IPS-18c (cell line): ENCODE data around the gene KSR1.
A peak's percentile ranks its signal among the peaks of the same experiment; 100 is the strongest.

Experiments
- H3K4me3 ChIP-seq: 2 replicates; pipeline ENCODE4 v1.7.0; 2013; ENCODE audit warnings: low read depth, mild to moderate bottlenecking, low read length, moderate library complexity; ENCODE audit not compliant: insufficient read depth
- H3K9me3 ChIP-seq: one replicate; pipeline ENCODE4 v1.6.1; 2013; ENCODE audit warnings: mild to moderate bottlenecking, low read length, moderate library complexity; ENCODE audit not compliant: control insufficient read depth, insufficient read depth

KSR1 gene

GRCh38 chr17:27593857-27594255 is 137.6 kb downstream of the KSR1 start:
- H3K4me3 ChIP-seq = no peak overlapping the region
- H3K9me3 ChIP-seq = peaks cover 2% of the 10 kb centered on the region

GRCh38 chr17:27595208-27595607 is 139.0 kb downstream of the KSR1 start:
- Histone ChIP-seq H3K4me3 (no peak overlapping the region), H3K9me3 (peaks cover 2% of the 10 kb centered on the region)

- Histone ChIP-seq H3K4me3 (no peak overlapping the region), H3K9me3 (peaks cover 2% of the 10 kb centered on the region)
These were observed 139.8 kb downstream of the KSR1 start for GRCh38 chr17:27596096-27596495.

DNA sequence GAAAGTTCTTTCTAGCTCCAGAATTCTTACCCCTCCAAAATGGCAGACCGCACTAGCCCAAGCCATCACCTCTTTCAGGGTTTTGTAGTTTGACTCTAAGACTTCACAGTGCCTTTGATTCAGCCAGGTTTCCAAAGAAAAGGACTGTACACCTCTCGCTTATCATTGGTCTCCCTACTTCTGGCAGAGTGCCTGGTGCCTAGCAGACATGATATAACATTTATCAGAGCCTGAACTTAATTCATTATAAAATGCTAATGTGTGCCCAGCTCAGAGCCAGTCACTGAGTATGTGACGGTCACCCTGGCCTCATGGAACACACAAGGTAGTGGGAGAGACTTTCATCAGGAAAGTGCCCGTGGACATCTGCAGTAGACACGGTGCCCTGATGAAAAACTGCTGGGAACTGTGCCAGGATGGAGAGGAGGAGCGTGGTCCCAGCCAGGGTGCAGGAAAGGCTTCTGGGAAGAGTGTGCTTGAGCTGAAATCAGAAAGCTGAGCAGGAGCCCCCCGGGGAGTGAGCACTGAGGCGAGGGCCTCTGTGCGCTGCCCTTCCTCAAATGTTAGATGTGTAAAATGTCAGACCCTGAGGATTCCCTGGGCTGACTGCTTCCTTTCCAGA is 140.4 kb downstream of the KSR1 start:
- H3K9me3 ChIP-seq = peaks cover 2% of the 10 kb centered on the region
- no peak overlapping the region for H3K4me3 ChIP-seq

DNA sequence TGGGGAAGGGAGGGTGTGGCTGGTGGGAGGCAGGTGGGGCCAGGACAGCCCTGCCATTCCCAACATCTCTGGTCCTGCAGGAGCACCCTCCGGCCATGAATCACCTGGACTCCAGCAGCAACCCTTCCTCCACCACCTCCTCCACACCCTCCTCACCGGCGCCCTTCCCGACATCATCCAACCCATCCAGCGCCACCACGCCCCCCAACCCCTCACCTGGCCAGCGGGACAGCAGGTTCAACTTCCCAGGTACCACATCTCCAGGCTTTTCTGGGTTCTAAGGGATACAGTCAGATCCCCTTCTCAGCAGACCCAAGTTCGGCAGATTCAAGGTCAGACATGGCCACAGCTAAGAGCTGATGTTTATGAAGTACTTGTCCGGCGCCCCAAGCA is 140.9 kb downstream of the KSR1 start:
- Histone ChIP-seq H3K9me3 (peaks cover 2% of the 10 kb centered on the region), H3K4me3 (no peak overlapping the region)

DNA sequence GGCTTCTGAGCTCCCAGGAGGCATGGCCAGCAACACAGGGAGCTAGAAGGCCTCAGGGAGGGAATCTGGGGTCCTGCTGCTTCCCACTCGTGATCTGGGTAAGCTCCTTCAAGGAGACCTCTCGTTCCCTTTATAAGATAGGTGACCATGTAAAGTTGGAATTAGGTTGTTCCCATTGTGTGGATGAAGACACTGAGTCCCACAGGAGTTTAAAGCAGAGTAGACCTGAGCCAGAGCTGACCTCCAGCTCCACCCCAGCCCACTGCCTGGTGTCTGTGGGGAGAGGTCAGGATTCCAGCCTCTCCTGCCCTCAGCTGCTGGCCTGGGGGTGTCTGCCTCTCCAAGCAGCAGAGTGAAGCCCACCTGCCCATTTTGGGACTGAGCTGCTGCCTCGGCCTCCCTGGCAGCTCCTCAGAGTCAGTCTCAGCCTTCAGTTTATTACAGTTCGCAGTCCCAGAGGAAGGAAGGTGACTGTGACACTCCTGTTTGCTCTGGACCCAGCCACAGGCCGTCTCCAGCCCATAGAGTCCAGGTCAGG is 141.6 kb downstream of the KSR1 start:
- Histone ChIP-seq H3K9me3 (peaks cover 2% of the 10 kb centered on the region), H3K4me3 (no peak overlapping the region)

GRCh38 chr17:27598337-27599050 is 142.2 kb downstream of the KSR1 start:
- H3K9me3 ChIP-seq = peaks cover 2% of the 10 kb centered on the region
- H3K4me3 ChIP-seq = no peak overlapping the region

DNA sequence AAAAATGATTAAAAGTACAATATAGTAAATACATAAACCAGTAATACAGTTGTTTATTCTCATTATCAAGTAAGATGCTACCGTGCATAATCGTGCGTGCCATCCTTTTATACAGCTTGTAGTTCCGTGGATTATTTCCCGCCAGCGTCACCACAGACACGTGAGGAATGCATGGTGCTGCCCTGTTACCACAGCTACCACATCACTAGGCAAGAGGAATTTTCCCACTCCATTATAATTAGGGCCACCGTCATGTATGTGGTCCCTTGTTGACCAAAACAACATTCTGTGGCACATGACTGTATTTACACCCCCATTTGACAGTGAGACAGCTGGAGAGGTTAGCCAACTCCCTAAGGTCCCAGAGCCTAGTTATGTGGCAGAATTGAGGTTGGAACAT is 144.2 kb downstream of the KSR1 start:
- no peaks in the 10 kb centered on the region for H3K9me3 ChIP-seq
- H3K4me3 ChIP-seq = no peak overlapping the region

- peak overlapping the region; percentile 0; the same call in 1 of the 2 replicates for H3K4me3 ChIP-seq
- H3K9me3 ChIP-seq = no peaks in the 10 kb centered on the region
These were observed 145.1 kb downstream of the KSR1 start for GRCh38 chr17:27601069-27601974.

DNA sequence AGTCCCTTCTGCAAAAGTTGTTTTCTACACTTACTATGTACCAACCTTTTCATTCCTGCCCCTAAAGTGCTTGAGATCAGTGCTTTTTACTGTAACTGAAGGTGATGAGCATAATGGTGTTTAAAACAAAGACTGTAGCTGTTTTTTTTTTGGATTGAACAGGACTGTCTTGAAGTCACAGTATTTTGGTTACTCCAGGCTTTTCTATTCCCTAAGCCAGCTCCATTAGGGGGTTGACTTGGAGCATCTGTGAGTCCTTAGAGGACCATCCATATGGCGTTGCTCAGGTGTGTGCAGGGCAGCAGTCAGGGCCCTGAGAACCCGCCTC is 145.7 kb downstream of the KSR1 start:
- no peak overlapping the region for H3K4me3 ChIP-seq
- no peaks in the 10 kb centered on the region for H3K9me3 ChIP-seq

DNA sequence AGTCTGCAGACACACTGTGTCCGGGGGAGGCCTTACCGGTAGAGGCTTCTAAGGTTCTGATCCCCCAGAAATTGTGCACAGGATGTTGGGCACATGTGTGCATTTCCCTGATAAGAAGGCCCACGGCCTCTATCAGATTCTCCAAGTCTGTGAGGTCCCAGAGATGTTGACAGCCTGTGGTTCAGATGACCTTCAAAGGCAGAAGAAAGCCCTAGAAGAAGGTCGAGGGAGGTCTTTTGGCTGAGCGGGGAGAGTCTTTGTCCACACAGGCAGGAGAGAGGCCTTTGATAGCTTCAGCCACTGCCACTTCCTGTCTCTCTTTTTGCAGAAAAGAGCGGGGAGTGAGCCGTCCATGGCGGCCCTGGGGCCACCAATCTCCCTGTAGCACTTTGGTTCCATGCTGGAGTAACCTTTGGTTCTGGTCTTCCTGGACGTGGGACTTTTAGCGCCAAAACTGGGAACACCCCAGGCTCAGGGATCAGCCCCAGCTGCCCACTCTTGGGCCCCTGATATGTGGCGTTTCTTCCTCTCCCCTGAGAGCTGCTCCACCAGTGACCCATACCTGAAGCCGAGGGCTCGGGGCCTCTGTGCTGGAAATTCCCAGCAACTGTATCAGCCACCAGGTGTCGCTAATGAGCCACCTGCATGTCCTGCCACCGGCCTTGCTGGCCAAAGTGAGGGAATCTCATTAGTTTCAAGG is 146.6 kb downstream of the KSR1 start:
- H3K4me3 ChIP-seq = no peak overlapping the region
- no peaks in the 10 kb centered on the region for H3K9me3 ChIP-seq

- Histone ChIP-seq H3K9me3 (no peaks in the 10 kb centered on the region), H3K4me3 (no peak overlapping the region)
These were observed 147.1 kb downstream of the KSR1 start for GRCh38 chr17:27603421-27603770.

GRCh38 chr17:27603880-27604794 is 147.9 kb downstream of the KSR1 start:
- Histone ChIP-seq H3K9me3 (no peaks in the 10 kb centered on the region), H3K4me3 (no peak overlapping the region)

GRCh38 chr17:27605409-27605808 is 149.2 kb downstream of the KSR1 start:
- Histone ChIP-seq H3K4me3 (no peak overlapping the region), H3K9me3 (no peaks in the 10 kb centered on the region)

- H3K4me3 ChIP-seq = no peak overlapping the region
- no peaks in the 10 kb centered on the region for H3K9me3 ChIP-seq
These were observed 151.4 kb downstream of the KSR1 start for GRCh38 chr17:27607521-27608091.
